Measurements from ENCODE around the gene VPS25.

Gene VPS25

GRCh38 chr17:42796066-42796758, 23.0 kb downstream of the VPS25 start:
- no peak for DNase-seq

- DNase-seq, result no peak
Observed at GRCh38 chr17:42797067-42798007, 24.1 kb downstream of the VPS25 start.

- no peak for DNase-seq
Observed at GRCh38 chr17:42798011-42798382, 24.7 kb downstream of the VPS25 start.

- DNase-seq, result peak; percentile 85
Observed at GRCh38 chr17:42798383-42799380, 25.4 kb downstream of the VPS25 start, which contains the start of the genes CNTD1 and COA3. TSS of gene CNTD1 (plus strand) at chr17:42798861. CDS start at chr17:42799068, 207 bp downstream. TSS of gene COA3 (minus strand) at chr17:42798704. CDS start at chr17:42798681, 23 bp downstream.

- DNase-seq, result peak; percentile 32
Observed at GRCh38 chr17:42803074-42803883, 30.0 kb downstream of the VPS25 start.

- DNase-seq, result no peak
Observed at GRCh38 chr17:42804918-42805367, 31.7 kb downstream of the VPS25 start.

GRCh38 chr17:42806249-42806648, 33.0 kb downstream of the VPS25 start:
- no peak for DNase-seq

- DNase-seq, result no peak
Observed at GRCh38 chr17:42809250-42809649, 36.0 kb downstream of the VPS25 start.

- DNase-seq, result peak; percentile 29
Observed at GRCh38 chr17:42814633-42815399, 41.6 kb downstream of the VPS25 start.

- no peak for DNase-seq
Observed at GRCh38 chr17:42817866-42818265, 44.6 kb downstream of the VPS25 start.

GRCh38 chr17:42818379-42818778, 45.1 kb downstream of the VPS25 start:
- DNase-seq, result no peak

GRCh38 chr17:42819939-42820535, 46.8 kb downstream of the VPS25 start:
- peak; percentile 41 for DNase-seq

- no peak for DNase-seq
Observed at GRCh38 chr17:42821176-42821575, 47.9 kb downstream of the VPS25 start.

GRCh38 chr17:42827472-42827871, 54.2 kb downstream of the VPS25 start:
- no peak for DNase-seq
